Measurements from ENCODE around the gene ZDHHC20. TPM values are rescaled to one million over a fixed set of nuclear protein-coding genes. Genes with fewer than 3 reads are reported as not detected.

Gene ZDHHC20
- total and polyA plus RNA-seq, 3 donors from 2014 or later, result 52.4 to 76.2 (median 75.8) TPM

GRCh38 chr13:21434588-21434987 lies 24.5 kb downstream of the ZDHHC20 start:
- WGBS, 2 donors, result 61 to 69% methylated on average over 3 of the region's 3 CpGs

GRCh38 chr13:21429211-21429610 lies 29.9 kb downstream of the ZDHHC20 start:
- Histone ChIP-seq H3K9me3 (no peaks in the 10 kb centered on the region), H3K36me3 (ENCODE audit: low read depth, missing control alignments) (no peaks in the 10 kb centered on the region), H3K4me3 (no peak overlapping the region), H3K4me1 (no peaks in the 10 kb centered on the region), H3K27me3 (no peaks in the 10 kb centered on the region), H3K27ac (no peak overlapping the region)
- TF ChIP-seq POLR2A (IDR thresholded peaks at IDR 0.05) (no peak), CTCF (IDR thresholded peaks at IDR 0.05) (no peak)
- DNase-seq, result no peak
- intact Hi-C loops (cut with DNase I; ENCODE audit: low total_unique reads), result no loop called here
- WGBS, 2 donors, result 69 to 92% methylated on average over 2 of the region's 2 CpGs

More at GRCh38 chr13:21434588-21434987, 24.5 kb downstream of the ZDHHC20 start:
- Histone ChIP-seq H3K9me3 (no peaks in the 10 kb centered on the region), H3K4me3 (no peak overlapping the region), H3K36me3 (ENCODE audit: low read depth, missing control alignments) (no peaks in the 10 kb centered on the region), H3K27ac (peak overlapping the region; percentile 58 to 64), H3K4me1 (peaks cover 7% of the 10 kb centered on the region), H3K27me3 (no peaks in the 10 kb centered on the region)
- no peak for DNase-seq
- intact Hi-C loops (cut with DNase I; ENCODE audit: low total_unique reads), result no loop called here
- TF ChIP-seq CTCF (IDR thresholded peaks at IDR 0.05), result no peak
- TF ChIP-seq POLR2A (IDR thresholded peaks at IDR 0.05), result no peak

- Histone ChIP-seq H3K4me1 (no peaks in the 10 kb centered on the region), H3K27me3 (no peaks in the 10 kb centered on the region), H3K27ac (no peak overlapping the region), H3K4me3 (no peak overlapping the region), H3K36me3 (ENCODE audit: low read depth, missing control alignments) (no peaks in the 10 kb centered on the region), H3K9me3 (no peaks in the 10 kb centered on the region)
- no peak for DNase-seq
- intact Hi-C loops (cut with DNase I; ENCODE audit: low total_unique reads), result no loop called here
- TF ChIP-seq POLR2A (IDR thresholded peaks at IDR 0.05) (no peak), CTCF (IDR thresholded peaks at IDR 0.05) (no peak)
- 89 to 90% methylated on average over 2 of the region's 2 CpGs for WGBS, 2 donors
Measured at GRCh38 chr13:21427741-21428140, 31.4 kb downstream of the ZDHHC20 start.

- no peaks in the 10 kb centered on the region for H3K27me3 ChIP-seq
- TF ChIP-seq CTCF (IDR thresholded peaks at IDR 0.05) (no peak), POLR2A (IDR thresholded peaks at IDR 0.05) (no peak)
- H3K4me3 ChIP-seq, result no peak overlapping the region
- no peaks in the 10 kb centered on the region for H3K9me3 ChIP-seq
- H3K4me1 ChIP-seq, result no peaks in the 10 kb centered on the region
- DNase-seq, result no peak
- H3K36me3 ChIP-seq (ENCODE audit: low read depth, missing control alignments), result no peaks in the 10 kb centered on the region
- 83 to 90% methylated on average over 1 of the region's 1 CpG for WGBS, 2 donors
- intact Hi-C loops (cut with DNase I; ENCODE audit: low total_unique reads), result no loop called here
- H3K27ac ChIP-seq, result no peak overlapping the region
Measured at GRCh38 chr13:21426238-21426637, 32.9 kb downstream of the ZDHHC20 start.

GRCh38 chr13:21420706-21421105 lies 38.4 kb downstream of the ZDHHC20 start:
- Histone ChIP-seq H3K36me3 (ENCODE audit: low read depth, missing control alignments) (no peaks in the 10 kb centered on the region), H3K4me3 (no peak overlapping the region), H3K4me1 (no peaks in the 10 kb centered on the region), H3K27me3 (no peaks in the 10 kb centered on the region), H3K27ac (no peak overlapping the region), H3K9me3 (no peaks in the 10 kb centered on the region)
- WGBS, 2 donors, result 82 to 84% methylated on average over 3 of the region's 3 CpGs
- TF ChIP-seq POLR2A (IDR thresholded peaks at IDR 0.05), result no peak
- no peak for TF ChIP-seq CTCF (IDR thresholded peaks at IDR 0.05)
- DNase-seq, result no peak
- intact Hi-C loops (cut with DNase I; ENCODE audit: low total_unique reads), result no loop called here

Measured in testis (tissue), 3 donors.